HG02623 (cell line): ENCODE measurements around the gene CAPN11.
"Not testable (repeated sequence)": the region's sequence is repeated elsewhere in the genome, so short reads cannot be mapped to it uniquely, and the experiment has no call there.

ENCODE experiments used
- ATAC-seq: cut with Tn5 transposase; IDR thresholded peaks from one replicate; pipeline ENCODE4 v1.9.1; 2021; ENCODE audit warnings: moderate library complexity; ENCODE audit not compliant: unreplicated experiment

Gene CAPN11

GRCh38 chr6:44225579-44226325 lies 67.1 kb downstream of the CAPN11 start:
- no peak for ATAC-seq

- no peak for ATAC-seq
Observed at GRCh38 chr6:44226368-44227147, 67.9 kb downstream of the CAPN11 start.

- no peak for ATAC-seq
Observed at GRCh38 chr6:44227148-44227793, 68.7 kb downstream of the CAPN11 start.

- no peak for ATAC-seq
Observed at GRCh38 chr6:44228031-44228430, 69.4 kb downstream of the CAPN11 start.

DNA sequence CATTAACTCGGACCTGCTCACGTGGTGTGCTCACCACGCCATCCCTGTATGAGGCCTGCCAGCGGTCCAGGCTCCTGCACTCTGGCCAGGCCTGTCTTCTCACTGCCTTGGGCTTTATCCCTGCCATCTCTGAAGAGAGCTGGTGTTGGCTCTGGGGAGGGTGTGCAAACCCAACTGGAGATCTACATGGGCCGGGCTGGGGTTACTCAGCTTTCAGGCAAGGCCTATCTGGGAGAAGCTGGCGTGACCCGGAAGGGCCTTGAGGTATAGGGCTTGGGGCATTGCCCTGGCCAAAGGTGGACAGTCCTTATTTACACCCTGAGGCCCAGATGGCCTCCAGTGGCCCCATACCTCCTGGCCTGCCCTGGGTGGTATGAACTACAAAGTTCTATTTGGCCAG lies 69.8 kb downstream of the CAPN11 start:
- ATAC-seq = no peak

DNA sequence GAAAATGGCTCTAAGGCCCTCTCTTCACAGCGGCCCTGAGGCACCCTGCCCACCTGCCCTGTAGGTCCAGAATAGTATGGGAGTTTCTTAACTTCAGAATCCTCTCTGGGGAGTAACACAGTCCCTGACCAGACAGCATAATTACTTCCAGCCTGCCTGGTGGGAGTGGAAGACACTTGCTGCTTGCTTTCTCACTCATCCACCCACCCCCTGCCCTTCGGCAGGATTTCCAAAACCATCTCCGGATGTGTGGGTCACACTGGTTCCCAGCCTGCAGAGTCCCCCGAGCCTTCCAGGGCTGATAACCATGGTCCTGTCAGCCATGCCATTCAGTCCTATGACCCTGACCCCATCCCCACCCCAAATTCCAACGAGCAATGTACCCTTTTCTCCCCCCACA lies 70.2 kb downstream of the CAPN11 start:
- ATAC-seq = no peak

GRCh38 chr6:44229376-44230033 lies 70.9 kb downstream of the CAPN11 start:
- ATAC-seq = no peak

DNA sequence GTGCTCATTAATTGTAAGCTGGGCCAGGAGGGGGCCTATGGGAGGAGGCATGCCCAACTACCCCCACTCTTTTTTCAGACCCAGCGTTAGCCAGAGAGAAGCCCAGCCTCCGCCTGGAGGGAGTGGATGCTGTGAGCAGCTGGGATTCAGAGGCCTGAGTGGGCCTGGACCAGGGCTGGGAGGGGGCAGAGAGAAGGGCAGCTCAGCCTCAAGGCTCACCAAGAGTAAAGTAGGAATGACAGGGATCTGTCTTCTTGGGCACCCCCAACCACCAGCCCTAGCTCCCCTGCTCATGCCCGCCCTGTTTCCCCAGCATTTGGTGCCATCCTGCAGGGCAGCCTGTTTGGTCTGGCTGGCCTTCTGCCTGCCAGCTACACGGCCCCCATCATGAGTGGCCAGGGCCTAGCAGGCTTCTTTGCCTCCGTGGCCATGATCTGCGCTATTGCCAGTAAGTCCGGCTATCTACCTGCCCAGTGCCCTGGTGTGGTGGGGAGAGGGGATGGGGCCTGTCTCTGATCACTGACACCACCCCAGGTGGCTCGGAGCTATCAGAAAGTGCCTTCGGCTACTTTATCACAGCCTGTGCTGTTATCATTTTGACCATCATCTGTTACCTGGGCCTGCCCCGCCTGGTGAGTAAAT lies 71.5 kb downstream of the CAPN11 start:
- no peak for ATAC-seq

DNA sequence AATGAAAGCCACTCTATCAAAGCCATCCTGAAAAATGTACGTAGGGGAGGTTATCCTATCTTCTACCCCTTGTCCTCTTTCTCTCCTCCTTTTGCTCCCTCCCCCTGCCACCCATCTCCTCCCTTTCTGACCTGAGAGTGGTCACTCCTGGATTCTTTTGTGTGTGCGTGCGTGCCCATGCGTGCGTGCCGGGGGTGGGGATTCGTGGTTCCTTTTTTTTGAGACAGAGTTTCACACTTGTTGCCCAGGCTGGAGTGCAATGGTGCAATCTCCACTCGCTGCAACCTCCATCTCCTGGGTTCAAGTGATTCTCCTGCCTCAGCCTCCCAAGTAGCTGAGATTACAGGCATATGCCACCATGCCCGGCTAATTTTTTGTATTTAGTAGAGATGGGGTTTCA lies 72.8 kb downstream of the CAPN11 start:
- not testable (repeated sequence) for ATAC-seq

- ATAC-seq = no peak
Observed at GRCh38 chr6:44232676-44233566, 74.3 kb downstream of the CAPN11 start.

GRCh38 chr6:44233567-44234100 lies 75.0 kb downstream of the CAPN11 start:
- no peak for ATAC-seq
